HG02678 (cell line): ENCODE measurements around the gene IFT20.

Source experiments
- ATAC-seq: cut with Tn5 transposase; IDR thresholded peaks from one replicate; pipeline ENCODE4 v1.9.1; 2021; ENCODE audit warnings: mild to moderate bottlenecking, moderate library complexity; ENCODE audit not compliant: unreplicated experiment

Gene IFT20

DNA sequence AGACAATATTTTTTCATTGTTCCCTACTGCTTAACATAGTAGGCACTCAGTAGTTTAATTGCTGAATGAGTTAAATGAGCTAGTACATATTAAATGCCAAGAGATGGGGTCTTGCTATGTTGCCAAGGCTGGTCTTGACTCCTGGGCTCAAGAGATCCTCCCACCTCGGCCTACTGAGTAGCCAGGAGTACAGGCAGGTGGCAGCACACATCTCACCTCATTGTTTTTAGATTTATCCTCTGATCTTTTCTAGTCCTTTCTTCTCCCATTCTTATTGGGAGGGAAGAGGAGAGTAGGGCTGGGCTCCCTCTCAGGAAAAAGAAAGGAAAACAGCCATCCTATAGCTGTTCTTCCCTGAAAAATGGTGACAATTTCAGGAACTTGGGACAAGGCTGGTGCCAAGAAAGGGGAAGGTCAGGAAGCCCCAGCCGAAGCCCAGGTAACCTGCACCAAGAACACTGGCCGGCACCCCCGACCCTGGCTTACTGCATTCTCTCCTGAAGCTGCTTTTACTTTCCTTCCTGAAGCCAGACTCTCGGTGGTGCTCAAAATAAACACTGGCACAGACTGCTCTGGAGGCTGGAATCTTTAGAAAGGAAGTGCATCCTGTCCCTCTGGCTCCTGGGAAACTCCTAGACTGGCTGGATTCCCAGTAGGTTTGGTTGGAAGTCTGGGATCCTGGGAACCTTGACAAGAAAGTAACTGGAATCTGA lies 2.9 kb upstream of the IFT20 start:
- ATAC-seq = no peak

DNA sequence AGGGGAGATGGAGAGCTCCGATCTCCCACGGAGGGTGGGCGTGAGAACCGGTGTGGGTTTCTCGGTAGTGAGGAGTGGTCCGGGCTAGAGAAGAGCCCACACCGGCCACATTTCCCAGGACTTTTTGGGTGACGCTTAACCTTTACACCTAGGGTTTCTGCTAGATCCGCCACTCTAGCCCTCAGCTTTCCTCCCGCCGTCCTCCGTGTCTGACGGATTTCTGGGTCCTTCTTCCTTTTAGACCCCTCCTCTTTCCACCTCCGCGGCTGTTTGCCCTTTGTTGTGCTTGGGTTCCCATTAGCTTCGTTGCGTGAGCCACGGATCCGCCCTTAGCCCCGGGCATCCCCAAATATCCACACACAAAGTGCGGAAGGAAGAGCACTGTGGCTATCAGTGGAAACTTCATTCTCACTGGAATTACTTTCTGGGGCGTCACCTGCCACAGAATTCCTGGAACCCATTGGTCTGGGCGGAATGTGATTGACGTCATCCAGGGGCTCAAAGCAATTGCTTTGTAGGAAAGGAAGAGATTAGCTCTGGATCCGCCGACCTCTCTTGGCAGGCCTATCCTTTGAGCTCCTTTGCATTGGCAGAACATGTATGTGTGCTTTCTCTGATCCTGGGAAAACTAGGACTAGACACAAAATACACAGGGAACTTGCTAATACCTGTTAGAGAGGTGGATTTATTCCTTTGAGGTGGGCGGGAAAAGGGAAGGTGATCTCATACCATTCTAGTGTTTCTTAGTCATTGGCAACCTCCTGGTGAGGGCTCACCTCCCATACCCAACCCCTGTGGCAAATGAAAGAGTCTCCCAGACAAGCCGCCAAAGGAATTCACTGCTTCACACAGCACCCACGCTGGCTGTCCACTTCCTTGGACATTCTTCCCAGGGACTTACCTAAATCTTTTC lies 943 bp upstream of the IFT20 start:
- ATAC-seq = no peak

DNA sequence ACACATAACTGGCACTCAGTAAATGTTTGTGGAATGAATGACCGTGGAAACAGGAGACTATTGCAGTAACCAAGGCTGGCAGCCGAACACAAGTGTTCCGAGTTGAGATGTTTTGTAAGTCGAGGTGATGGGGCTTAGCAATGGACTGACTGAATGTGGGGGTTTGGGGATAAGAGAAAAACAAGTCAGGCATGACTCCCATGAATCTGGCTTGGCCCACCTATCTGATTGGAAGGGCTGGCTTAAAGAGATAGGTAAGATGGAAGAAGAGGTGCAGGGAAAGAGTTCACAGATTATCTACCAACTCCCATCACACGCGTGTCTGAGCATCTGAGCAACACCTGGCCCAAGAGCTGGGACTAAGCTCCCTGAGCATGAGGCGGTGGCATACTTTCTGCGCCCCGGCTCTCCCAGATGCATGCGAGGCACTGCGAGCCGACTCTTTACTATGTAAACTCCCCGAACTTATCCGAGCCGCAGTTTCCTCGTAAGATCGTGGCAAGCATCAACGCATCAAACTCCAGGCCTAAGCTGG lies 539 bp downstream of the IFT20 start:
- ATAC-seq = no peak

DNA sequence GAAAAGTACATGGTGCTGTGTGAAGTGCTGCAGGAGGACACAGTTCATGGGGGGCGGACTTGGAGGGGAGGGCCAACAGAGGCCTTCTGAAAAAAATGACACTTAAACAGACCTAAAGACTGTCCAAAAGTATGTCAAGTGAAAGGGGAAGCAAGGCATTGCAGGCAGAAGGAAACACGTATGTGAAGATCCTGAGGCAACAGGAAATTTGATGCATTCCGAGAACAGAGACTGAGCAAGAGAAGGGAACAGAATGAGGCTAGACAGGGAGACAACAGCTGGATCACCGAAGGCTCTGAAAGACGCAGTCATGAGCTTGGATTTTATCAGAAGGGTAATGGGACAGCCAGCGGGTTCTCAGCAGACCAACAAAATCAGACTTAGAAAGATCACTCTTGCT lies 1.1 kb downstream of the IFT20 start:
- ATAC-seq = no peak

DNA sequence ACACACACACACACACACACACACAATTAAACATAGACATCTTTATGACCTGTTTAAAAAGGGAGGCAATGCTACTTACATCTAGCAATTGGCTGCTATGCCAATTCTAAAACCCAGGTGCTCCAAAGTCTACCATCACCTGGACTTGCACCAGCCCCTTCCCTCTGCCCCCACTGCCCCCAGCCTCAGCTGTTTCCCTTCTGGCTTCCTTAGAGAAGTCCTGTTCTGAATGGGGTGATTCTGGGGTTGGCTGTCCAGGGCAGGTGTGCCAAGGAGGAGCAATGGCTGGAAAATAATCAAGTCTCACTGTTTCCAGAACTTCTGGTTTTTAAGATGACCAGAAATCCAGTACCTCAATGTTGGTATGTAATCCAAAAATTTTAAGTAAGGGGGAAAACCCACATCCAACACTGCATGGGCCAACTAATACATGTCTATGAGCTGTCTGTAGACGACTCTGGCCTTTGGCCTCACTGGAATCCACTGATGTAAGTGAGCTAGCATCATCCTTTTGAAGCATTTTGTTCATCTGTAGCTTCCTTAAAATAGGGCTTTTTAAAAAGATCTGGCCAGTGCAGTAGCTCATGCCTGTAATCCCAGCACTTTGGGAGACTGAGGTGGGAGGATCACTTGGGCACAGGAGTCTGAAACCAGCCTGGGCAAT lies 2.1 kb downstream of the IFT20 start:
- no peak for ATAC-seq

DNA sequence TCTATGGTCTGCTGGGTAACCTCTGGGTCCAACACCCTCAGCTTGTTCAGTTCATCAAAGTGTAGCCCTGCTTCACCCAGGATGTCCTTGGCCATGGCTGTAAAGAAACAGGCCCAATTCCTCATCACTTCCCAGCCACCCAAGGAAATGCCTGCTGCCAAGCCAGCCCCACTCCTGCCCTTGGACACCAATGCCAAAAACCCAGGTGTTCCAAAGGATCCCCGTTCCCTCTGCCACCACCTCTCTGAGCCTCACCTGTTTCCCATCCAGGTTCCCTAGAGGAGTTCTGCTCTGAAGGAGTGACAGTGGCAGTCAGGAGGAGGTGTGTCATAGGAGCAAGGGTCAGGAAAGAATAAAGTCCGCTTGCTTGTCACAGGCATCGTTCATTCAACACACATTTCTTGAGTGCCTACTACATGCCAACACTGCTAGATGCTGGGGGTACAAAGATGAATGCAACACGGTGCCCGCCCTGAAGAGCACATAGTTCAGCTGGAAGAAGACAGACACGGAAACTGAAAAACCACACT lies 3.3 kb downstream of the IFT20 start:
- ATAC-seq = no peak

DNA sequence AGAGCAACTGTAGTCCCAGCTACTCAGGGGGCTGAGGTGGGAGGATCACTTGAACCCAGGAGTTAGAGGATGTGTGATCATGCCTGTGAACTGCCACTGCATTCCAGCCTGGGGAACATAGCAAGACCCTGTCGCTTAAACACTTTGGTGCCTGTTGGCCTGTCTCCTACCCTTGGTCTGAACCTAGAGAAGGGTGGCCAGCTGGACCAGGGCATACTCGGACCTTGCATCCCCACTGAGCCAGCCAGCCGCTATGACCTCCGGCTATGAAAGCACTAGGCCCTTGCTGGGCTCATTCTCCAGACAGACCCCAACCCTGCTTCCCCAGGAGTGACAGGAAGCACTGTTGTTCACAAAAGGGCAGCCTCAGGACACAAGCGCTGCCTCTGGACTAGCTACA lies 4.6 kb downstream of the IFT20 start:
- no peak for ATAC-seq

DNA sequence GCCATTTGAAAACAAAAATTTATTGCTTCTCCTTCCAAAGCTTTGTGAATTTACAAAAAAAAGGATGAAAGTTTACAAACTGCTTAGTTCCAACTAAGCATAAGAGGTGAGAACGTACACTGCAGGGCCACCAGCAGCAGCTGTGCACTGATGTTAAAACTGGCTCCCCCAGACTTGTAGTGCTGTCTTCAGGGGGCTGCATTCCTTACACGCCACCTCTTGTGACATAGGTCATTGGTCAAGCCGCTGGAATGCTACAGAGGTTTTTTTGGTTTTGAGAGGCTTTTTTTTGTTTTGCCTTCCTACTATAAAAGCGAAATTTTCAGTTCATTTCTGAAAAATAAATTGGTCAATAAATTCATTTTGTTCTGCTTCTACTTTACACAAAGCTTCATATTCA lies 6.9 kb downstream of the IFT20 start:
- ATAC-seq = no peak

DNA sequence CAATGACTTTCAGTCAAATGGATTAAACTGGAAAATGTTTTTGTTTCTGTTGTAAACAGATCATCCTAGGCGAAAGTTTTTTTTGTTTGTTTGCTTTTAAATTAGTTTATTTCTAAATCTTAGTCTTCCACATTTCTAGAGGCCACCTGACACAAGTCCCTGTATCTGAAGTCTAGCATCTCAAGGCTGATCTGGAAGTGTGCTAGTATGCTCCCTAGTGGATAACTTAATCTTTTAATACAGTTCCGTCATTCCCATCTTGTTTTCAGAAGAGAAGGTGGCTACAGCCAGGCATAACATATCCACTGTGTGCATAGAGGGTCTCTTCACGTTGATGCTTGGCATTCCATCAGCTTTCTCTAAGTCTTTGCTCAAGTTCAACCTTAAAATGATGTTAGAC lies 7.6 kb downstream of the IFT20 start:
- no peak for ATAC-seq

DNA sequence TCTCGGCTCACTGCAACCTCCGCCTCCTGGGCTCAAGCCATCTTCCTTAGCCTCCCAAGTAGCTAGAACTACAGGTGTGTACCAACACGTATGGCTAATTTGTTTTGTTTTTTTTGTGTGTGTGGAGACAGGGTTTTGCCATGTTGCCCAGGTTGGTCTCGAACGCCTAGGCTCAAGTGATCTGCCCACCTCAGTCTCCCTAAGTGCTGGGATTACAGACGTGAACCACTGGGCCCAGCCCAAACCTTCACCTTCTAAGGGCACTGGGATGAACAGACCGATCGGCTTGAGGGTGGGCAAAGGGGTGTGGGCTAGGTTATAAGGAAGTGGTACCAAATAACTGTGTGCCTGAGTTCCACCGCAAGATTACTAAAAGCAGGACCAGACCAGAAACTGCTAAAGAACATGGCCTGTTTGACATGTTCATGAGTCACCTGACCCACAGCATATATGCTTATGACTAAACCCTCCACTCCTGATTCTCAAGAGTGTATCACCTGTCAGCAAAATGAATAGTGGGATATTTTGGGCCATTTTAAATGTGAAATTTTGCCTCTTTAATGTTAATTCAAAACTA lies 8.2 kb downstream of the IFT20 start:
- ATAC-seq = no peak

DNA sequence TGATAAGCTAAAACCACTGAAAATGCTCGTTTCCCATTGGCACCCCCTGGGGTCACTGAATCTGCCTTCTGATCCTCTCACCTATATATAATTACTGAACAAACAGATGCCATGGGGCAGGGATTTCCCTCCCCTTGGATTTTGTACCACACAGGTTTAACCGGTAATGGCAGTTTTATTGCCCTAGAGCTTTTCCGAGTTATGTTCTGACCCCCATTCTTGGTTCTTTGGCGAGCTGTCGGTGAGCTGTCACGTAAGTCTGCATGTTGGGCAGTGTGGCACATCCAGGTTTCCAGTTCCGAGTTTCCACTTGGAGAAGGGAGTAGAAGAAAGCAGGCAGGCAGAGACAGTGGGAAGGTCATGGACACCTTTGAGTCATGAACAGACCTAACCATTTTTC lies 9.2 kb downstream of the IFT20 start:
- ATAC-seq = no peak

DNA sequence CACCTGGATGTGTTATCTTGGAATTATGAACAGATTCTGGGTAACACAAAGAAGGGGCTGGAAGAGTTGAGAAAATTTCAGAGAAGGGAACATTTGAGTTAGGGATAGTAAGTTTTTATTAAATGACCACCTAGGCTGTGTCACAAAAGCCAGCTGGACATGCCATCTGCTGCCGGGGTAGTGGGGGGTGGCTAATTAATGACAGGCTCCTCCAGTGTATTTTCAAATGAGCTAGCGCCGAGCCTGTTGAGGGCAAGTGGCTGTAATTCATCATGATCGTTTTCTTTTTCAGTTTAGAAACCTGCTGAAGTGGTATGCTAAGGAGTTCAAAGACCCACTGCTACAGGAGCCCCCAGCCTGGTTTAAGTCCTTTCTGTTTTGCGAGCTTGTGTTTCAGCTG lies 10.1 kb downstream of the IFT20 start:
- ATAC-seq = no peak

DNA sequence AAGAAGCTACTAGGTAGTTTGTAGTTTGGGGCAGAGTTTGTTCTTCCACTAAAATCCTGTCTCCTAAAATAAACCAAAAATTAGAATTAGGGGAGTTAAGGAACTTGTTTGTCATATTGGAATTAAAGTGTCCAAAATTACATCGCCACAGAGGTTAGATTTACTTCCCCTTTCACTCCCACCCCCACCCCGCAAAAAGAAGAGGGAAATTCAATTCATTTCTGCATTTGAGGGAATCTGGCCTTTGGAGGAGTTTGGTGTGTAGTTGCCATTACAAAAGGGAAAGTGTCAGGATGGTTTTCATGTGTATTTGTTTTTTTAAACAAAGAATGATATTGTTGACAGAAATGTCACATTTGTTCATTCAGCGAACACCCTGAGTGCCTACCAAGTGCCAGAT lies 10.5 kb downstream of the IFT20 start:
- no peak for ATAC-seq

DNA sequence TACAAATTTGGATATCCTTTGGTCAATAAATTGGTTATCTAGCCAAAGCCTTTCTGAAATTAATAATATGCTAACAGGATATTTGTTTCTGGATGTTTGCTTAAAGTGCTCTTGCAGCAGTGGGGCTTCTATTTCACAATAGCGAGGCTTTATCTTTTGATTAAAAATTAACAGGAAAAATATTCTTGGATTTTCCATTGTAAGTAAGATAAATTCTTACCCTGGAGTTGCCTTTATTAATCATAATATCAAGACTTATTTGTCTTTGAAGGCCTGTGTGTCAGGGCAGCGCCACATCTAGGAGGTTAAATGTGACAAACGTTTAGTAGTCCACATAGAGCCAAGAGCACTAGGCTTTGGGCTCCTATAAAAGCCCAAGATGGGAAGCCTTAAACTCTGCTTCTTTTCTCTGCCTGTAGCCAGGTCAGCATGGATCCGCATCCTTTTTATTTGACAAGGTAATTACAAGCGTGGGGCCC lies 11.0 kb downstream of the IFT20 start:
- no peak for ATAC-seq

DNA sequence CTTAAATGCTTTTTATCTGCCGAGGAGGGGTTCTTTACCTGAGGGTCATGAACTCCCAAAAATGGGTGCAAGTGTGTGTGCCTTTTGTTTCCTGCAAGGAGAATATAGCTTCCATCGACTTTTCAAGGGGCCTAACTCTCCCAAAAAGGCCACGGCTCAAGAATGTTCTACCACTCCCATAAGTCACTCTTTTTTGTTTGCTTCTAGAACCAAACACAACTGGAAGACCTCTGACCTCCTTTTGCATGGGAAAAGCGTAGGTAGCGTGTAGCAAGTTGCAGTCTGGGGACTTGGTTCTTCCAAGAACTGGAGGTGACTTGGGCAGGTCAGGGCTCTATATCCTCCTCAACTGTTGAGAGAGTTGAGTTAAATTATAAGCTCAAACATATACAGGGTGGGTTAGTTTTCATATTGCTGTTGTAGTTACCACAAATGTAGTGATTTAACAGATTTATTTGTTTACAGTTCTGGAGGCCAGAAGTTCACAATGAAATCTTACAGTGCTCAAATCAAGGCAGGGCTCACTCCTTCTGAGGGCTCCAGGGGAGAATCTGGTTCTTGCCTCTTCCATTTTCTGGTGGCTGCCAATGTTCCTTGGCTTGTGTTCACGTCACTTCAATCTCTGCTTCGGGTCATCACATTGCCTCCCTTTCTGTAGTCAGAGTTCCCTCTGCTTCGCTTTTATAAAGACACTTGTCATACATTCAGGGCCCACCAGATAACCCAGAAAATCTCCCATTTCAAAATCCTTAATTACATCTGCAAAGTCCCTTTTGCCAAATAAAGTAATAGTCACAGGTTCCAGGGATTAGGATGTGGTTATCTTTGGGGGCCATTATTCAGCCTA lies 14.8 kb downstream of the IFT20 start:
- ATAC-seq = no peak

DNA sequence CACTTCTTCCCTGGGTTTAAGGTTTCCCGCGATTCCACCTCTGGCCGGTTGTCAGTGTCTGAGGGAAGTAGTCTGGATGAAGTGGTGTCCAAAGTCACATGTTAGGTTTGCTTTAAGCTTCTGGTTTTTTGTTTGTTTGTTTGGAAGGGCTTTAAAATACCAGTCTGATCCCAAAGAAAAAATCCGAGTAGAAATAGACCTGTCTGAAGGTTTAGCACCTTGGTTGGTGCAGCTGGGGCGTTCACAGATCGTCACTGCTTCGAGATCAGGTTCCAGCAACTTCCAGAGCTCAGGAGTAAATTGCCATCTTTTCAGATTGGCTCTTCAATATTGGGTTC lies 15.7 kb downstream of the IFT20 start:
- no peak for ATAC-seq

DNA sequence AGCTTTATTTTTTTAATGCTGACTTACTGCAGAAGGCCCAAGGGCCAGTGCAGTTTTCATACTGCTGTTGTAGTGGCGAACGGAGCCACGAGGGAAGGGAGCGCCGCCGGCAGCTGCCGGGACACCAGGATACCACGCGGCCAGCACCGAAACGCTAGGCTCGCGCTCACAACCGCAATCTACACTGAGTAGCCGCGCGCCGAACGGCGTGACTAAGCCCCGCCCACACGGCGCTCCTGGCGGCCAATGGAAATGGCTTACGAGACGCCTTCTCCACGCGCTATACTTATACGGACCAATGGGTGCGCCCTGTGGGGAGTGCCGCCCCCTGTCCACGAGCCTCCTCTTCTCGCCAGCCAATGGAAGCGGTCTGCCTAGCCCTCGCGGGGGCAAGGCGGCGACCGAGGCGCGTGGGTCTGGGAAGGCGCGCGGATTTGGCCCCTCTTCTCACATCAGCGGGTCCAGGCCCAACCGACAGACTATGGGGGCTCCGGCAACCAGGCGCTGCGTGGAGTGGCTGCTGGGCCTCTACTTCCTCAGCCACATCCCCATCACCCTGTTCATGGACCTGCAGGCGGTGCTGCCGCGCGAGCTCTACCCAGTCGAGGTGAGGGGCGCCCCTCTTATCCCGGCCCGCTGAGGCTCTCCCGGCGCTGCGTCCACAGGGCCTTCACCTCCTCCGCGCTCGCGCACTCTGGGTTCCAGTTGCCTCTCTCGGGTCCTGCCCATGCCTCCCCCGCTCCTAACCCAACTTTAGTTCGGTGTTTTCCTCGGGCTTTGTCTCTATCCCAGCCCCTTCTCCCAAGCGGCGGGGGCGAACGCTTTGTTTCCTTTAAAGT lies 16.3 kb downstream of the IFT20 start, which contains the start of gene TMEM97:
TMEM97 (plus strand) TSS at position 442 of the 839 bp plus-strand sequence; CDS start at position 482, 40 bp downstream.
- ATAC-seq = peak; percentile 96

DNA sequence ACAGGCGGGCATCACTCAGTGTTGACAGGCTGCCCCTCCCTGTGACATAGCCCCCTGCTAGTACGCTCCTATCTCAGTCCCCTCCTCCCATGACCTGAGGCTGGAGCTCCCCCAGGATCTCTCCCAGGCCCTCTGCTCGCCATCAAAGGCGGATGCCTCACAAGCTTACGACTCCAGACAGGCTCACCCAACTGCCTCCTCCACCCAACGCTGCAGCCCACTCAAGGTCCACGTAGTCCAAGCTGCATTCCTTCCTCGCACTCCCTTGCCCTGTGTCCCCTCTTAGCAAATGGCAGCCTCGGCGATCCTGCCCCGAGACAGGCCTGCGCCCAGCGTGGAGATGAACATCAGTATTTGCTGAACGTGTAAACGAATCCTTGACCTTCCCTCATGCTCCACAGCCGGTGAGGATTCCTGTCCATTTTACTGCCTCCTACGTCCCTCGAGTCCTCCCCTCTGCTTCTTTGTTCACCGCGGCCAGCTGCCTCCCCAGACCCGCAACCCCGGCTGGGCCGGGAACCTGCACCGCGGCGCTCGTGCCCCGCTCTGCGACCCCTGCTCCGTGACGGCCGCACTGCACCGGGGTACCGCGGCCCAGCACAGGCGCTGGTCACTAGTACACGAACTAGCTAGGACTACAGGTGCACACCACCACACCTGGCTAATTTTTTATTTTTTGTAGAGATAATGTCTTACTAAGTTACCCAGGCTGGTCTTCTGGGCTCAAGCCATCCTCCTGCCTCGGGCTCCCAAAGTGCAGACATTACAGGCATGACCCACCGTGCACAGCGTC lies 17.1 kb downstream of the IFT20 start:
- no peak for ATAC-seq
